Stimulated activated CD4-positive, alpha-beta T cell treated with anti-CD3 and anti-CD28 coated beads, Interleukin-15, amount 100 ng/mL, for 48 hours (primary cell): ENCODE results near the gene SLC19A1.

Experiments
- DNase-seq, 2 donors: peaks; one replicate each; pipeline ENCODE4 v3.0.0-alpha.2; 2020; ENCODE audit warnings: low read depth in 2 of 2

Gene SLC19A1

DNA sequence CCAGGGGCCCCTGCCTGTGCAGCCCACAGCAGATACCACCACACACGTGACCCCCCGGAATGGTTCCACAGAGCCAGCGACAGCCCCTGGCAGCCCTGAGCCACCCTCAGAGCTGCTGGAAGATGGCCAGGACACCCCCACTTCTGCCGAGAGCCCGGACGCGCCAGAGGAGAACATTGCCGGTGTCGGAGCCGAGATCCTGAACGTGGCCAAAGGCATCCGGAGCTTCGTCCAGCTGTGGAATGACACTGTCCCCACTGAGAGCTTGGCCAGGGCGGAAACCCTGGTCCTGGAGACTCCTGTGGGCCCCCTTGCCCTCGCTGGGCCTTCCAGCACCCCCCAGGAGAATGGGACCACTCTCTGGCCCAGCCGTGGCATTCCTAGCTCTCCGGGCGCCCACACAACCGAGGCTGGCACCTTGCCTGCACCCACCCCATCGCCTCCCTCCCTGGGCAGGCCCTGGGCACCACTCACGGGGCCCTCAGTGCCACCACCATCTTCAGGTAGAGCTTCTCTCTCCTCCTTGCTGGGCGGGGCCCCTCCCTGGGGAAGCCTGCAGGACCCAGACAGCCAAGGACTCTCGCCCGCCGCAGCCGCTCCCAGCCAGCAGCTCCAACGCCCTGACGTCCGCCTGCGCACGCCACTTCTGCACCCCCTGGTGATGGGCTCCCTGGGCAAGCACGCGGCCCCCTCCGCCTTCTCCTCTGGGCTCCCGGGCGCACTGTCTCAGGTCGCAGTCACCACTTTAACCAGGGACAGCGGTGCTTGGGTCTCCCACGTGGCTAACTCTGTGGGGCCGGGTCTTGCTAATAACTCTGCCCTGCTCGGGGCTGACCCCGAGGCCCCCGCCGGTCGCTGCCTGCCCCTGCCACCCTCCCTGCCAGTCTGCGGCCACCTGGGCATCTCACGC, 86.3 kb downstream of the SLC19A1 start:
- DNase-seq: no peak

DNA sequence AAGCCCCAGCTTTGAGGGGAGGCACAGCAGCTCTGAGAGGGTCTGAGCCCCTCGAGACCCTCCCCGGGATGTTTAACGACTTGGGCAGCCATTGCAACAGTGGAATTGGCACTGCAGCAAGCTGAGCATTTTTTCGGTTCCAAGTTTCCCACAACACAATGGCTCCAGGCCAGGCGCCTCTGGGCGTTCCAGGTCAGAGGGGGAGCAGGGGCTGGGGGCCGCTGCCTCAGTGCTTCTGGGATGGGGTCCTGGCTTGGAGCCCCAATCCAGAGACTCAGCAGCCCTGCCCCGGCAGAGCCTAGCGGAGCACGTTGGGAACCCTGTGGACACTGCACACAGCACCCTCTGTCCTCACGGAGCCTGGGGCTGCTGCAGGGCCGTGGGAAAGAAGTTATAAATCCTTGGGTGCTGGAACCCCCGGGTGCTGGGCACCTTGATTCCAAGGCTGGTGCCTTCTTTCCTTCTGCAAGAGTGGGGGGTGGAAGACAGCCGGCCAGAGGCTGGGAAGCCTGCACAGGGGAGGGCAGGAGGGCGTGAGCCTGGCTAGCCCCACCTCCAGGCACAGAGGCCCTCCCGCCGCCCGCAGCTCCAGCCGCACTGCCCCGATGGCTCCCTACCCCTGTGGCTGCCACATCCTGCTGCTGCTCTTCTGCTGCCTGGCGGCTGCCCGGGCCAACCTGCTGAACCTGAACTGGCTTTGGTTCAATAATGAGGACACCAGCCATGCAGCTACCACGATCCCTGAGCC, 87.1 kb downstream of the SLC19A1 start:
- DNase-seq: no peak

DNA sequence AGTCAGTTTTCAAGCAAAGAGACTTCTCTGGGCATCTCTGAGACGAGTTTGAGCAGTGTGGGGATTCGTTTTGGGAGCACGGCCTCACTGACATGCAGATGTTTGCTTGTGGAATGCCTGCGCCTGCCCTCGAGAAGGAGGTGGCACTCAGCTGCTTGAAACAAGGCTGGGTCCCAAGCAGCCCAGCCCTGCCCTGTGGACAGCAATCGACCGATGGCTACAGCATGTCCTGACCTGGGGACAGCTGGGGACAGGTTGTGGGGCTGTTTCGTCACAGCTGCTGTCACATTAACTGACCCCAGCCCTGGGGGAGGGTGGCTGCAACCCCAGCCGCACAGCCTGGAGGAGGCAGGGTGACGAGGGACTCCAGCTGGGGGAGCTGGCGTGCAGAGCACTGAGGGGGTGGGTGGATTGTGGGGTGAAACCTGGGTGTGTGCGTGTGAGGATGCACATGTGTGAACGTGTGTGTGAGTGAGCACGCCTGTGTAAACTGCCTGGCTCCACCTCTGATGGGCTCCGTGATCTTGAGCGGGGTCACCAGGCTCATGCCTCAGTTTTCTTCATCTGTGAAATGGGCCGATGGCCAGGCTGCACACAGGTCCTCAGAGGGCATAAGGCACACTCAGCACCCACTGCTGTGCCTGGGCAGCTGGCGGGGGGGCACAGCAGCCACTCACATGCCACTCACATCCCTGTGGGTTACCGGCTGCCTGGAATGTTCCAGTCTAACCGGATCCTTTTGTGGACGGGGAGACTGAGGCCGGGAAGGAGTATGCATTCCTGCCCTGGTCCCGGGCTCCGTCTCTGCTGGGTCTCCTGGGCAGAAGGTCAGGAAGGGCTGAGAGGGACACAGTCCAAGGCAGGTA, 87.9 kb downstream of the SLC19A1 start:
- DNase-seq: no peak

DNA sequence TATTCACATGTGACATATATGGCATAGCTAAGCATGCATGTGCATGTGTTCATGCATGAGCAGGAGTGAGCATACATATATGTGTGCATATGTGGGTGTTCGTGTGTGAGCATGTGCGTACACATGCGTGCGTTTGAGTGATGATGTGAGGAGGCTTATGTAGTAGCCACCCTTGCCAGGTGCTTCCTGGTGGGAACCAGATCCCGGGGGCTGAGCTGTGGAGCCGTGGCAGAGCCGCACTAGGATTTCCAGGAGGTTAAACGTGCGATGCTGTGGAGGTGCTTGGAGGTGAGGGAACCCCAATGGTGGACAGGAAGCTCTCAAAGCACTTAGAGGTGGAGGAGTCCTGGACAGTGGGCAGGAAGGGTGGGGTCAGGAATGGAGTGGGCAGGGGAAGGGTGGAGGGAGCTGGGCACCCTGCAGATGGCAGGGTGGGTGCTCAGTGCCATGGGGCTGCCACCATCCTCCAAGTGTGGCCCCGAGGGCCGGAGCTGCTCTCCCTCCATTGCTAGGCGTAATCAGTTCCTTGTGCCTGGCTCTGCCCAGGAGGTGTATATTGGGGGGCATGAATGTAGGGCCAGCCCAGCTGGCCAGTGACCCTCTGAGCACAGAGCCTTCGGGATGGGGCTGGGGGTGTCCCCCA, 88.8 kb downstream of the SLC19A1 start:
- no peak for DNase-seq

DNA sequence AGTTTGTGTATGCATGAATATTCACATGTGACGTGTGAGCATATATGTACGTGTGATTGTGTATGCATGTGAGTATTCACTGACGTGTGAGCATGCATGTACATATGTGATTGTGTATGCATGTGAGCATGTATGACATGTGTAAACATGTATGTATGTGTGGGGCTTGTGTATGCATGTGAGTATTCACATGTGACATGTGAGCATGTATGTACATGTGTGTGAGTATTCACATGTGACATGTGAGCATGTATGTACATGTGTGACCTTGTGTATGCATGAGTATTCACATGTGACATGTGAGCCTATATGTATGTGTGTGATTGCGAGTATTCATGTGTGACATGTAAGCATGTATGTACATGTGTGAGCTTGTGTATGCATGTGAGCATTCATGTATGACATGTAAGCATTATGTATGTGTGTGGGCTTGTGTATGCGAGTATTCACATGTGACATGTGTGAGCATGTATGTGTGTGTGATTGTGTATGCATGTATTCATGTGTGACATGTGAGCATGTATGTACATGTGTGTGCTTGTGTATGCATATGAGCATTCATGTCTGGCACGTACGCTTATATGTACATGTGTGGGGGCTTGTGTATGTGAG, 89.4 kb downstream of the SLC19A1 start:
- no peak for DNase-seq

DNA sequence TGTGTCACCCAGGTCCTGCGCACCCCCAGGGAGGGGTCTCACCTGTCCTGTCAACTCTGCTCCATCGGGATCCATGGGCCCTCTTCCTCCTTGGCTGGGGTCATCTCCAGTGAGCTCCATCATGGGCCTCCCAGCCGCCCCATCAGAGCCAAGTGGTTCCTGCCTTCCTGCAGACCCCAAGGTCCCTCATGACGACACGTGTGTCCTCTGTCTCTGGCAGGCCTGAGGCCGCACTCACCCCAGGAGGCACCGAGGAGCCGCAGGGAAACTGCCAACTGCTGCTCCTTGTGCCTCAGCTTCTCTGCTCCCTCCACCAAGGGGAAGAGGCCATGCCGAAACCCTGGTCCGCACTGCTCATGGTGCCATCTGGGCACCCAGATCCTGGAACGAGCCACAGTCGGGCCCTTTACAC, 90.5 kb downstream of the SLC19A1 start:
- DNase-seq: no peak

DNA sequence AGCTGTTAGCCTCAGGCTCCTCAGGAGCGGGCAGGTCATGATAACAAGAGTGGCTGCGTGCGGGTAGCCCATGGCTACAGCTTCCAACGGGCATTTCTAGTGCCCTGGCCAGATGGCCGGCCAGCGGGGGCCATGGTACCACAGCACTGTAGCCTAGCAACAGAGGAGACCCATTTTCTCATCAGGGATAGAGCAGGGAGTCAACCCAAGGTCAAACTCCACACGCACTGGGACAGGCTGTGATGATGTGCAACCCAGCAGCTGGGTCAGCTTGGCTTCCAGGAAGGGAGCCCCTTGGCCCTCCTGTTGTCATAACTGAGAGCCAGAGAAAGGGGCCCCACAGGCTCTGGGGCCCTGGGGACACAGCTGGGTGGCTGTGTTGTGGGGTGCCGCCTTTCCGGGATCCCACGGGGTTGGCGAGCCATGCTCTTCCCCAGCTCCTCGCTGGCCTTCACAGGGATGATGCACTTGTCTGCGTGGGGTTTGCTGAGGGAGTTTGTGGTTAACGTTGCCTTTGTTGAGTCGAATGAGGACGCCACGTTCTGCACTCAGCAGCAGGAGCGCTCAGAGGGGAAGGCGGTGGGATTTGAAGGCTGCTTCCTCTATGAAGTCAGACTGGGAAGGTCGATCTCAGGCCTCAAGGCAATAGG, 91.0 kb downstream of the SLC19A1 start:
- no peak for DNase-seq

DNA sequence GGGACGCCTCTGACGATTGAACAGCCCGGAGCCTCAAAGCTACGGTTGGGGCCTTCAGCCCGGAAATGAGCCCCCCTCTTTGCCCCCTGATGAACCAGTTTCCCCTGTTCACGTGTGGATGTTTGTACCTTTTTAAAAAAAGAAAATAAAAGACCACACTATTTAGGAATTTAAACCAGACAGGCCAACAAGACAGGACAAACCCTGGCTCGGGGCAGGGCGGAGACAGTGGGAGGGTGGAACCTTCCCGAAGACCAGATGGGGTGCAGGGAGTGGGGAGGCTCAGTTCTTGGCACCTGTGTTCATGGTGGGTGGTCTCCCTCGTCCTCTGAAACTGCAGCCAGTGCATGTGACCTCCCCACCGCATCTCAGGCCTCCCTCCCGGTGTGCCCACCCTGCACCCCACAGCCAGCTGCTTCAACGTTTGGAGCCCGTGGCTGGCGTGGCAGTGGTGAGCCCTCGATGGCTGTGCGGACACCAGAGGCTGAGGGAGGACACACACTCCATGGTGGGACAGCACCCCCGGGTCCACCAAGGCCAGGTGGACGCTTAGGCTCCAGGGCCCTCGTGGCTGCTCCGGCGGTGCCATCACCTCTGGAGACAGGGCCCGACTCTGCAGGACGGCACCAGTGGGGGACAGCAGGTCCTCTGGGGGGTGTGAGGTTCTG, 91.7 kb downstream of the SLC19A1 start:
- no peak for DNase-seq

DNA sequence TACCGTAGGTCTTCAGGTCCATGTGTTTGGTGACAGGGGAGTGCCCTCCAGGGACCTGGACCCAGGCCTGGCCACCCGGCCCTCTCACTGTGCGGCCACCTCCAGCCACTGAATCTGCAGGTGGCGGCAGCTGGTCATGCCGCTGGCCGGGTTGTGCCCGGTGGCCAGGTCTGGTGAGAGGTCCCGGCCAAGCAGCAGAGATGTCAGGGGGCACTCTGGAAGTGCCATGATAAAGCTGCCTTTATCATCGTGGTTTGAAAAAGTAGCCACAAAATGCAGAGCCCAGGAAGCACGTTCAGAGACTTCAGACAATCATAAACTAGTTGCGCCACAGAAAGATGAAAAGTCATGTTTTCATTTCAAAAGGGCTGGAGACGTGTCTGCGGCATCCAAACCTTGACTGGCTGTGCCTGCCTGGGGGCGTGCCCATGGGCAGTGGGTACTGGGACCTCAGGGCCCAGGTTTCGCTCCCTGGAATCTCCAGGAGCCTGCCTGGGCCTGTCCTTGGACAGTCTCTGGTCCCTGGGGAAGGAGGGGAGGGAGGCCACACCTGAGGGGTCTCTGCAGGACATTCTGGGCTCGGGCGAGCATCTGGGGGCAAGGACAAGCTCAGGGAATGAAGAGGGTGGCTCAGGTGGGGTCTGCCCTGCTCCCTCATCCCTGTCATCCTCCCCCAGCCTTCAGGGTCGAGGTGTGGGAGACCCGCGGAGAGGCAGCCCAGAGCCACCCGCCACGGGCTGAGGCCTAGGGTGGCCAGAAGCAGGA, 92.4 kb downstream of the SLC19A1 start:
- DNase-seq: no peak

DNA sequence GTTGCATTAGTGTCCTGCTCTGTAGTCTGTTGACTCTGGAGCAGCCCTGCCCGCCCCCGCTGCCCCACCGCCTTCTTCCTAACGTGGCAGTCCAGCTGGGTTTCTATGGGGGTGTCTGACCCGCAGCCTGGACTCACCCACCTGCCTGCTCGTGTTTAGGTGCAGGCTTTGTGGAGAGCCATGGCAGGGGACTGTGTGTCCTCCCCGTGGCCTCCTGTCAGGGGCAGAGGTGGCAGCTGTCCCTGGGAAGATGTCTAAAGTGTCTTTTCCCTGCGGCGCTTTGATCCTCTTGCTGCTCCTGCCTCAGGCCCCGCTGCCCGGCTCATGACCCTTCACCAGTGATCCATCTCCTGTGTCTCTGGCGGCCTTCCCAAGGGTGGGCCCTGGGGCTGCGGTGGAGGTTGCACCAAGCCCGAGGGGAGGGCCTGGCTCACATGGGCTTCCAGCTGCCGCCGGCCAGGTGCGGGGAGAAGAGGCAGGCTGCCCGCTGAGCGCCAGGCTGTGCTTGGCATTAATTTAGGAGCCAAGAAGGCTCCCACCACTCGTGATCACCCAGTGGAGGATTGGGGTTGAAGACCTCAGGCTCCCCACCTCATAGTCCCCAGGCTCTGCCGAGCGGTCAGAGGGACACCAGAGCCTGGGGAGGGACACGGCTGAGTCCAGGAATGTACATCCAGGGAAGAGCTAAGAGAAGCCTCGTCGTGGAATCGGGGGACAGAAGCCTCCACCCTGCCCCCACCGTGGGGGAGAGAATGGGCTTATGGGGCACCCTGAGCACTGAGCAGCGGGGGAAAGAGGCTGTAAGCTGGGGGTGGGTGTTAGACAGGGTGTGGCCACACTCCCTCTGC, 93.2 kb downstream of the SLC19A1 start:
- DNase-seq: no peak

DNA sequence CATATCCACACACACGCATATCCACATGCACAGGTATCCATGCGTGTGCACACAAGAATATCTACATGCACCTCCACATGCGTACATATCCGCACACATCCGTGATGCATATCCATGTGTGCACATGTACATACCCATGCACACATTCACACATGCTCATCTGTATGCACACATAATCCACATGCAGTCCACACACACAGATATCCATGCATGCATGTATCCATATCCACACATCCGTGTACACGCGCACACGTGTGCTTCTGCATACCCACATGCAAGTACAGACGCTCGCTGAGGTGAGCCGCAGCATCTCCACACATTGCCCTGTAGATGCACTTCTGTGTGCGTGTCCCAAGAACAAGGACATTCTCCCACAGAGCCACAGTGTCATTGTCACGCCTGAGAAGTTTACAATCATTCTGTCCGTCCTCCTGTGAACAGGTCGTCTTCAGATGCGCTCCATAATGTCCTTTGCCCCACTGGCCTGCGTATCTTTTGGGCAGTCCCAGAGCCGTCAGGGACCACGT, 93.9 kb downstream of the SLC19A1 start:
- DNase-seq: no peak
